Skeletal muscle cell (primary cell): ENCODE measurements around the gene GPHN.
"Not testable (repeated sequence)": the region's sequence is repeated elsewhere in the genome, so short reads cannot be mapped to it uniquely, and the experiment has no call there.

Source experiments
- DNase-seq: peaks from one replicate; pipeline ENCODE4 v3.0.0-alpha.2; 2010; ENCODE audit warnings: low read depth
- H3K4me3 ChIP-seq: 2 replicates; pipeline ENCODE4 v1.5.1; 2011; ENCODE audit warnings: low read depth, mild to moderate bottlenecking, control low read depth, low read length, moderate library complexity

GPHN gene

DNA sequence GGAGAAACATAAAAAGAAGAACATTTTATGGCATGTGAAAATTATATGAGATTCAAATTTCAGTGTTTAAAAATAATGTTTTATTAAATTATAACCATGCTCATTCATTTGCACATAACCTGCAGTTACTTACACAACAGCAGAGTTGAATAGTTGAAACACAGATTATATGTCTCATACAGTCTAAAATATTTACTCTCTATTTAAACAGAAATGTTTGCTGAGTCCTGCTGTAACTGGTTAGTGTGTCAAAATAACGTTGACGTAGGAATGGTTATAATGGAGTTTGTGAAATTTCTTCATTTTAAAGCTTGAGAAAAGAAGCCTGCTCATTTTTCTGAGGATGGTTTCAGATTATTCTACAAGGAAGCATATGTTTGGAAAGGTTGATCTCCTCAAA is 484.8 kb downstream of the GPHN start:
- H3K4me3 ChIP-seq, result no peak overlapping the region
- DNase-seq, result no peak

- H3K4me3 ChIP-seq, result no peak overlapping the region
- DNase-seq, result no peak
Observed at GRCh38 chr14:66993512-66993911, 485.6 kb downstream of the GPHN start.

- no peak overlapping the region for H3K4me3 ChIP-seq
- DNase-seq, result no peak
Observed at GRCh38 chr14:66998013-66998412, 490.1 kb downstream of the GPHN start.

DNA sequence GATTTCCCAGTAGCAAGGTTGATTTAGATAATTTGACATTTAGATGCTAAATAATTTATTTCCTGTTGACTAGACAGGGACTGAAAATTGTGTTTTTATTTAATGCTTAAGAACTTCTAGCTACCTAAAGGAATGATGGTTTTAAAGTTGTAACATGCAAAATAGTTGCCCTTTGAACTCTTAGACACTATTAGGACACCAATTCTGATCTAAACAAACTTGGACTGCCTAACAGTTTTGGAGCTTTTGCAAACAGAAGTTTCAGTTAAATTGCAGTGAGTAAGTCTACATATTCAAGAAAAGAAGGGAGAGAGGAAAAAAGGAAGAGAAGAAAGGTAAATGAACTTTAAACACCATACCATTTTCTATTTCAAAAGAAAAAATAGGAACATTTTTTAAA is 492.0 kb downstream of the GPHN start:
- H3K4me3 ChIP-seq, result no peak overlapping the region
- DNase-seq, result no peak

DNA sequence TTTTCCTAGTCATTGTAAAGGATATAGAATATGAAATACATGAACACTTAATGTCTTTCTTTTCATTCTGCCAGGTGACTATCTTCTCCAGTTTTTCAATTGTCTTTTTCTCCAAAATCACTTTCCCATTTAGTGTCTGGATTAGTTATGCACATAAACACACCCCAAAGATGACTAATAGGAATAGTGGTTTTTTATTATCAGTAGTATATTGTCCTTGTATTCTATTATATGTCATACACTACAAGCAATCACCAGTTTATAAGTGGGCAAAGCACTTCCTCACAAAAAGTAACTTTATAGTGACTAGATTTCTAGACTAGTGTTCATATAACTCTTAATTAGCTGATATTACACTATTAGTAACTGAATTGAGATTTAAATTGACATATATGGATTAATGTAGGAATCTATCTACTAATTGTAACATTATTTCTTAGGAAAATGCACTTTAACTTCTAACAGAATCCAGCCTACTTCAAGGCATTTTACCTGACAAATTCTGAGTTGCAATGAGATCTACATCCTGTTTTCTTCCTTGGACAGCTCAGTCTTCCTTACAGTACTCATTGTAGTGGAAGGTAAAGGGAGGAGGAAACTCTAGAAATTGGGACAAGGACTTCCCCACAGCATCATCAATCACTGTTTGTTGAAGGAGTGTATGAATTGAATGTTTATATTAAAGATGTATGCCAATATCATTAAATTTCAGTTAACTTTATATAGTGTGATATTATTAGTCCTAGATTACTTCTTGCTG is 495.2 kb downstream of the GPHN start:
- DNase-seq, result no peak
- no peak overlapping the region for H3K4me3 ChIP-seq

DNA sequence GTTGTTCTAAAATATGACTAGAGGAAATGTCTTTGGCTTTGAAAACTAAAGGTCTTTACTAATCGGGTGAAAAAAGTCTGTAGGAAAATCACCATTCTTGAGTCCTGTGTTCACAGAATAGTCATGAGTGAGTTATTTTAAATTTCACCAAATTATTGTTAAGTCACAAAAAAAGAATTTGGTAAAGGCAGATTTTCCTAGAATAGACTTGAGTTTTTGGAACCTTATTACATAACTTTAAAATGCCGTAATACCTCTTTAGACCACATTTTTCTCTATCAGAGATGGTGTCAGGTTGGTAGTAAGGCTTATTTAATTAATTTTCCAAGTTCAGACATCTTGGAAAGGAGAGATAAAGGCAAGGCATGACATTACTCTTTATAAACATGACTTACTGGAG is 496.6 kb downstream of the GPHN start:
- no peak for DNase-seq
- H3K4me3 ChIP-seq, result no peak overlapping the region

DNA sequence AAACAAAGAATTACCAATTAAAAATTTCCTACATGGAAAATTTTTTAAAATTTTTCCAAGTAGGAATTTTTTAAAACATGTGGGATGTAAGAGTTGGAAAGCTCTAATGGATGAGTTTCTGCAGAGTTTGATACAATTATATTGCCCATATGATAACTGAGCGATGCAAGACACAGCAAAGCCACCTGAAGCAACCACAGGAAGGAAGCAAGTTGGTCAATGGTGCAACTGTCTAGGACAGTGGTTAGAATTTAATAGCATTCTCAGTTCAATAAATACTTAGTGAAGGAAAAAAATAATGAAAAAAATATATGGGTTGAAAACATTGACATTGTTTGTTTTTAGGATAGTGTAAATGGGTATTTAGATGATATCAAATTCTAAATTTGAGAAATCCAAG is 502.7 kb downstream of the GPHN start:
- no peak for DNase-seq
- no peak overlapping the region for H3K4me3 ChIP-seq

- H3K4me3 ChIP-seq, result no peak overlapping the region
- DNase-seq, result no peak
Observed at GRCh38 chr14:67016856-67017255, 508.9 kb downstream of the GPHN start.

- no peak overlapping the region for H3K4me3 ChIP-seq
- DNase-seq, result no peak
Observed at GRCh38 chr14:67018720-67019119, 510.8 kb downstream of the GPHN start.

DNA sequence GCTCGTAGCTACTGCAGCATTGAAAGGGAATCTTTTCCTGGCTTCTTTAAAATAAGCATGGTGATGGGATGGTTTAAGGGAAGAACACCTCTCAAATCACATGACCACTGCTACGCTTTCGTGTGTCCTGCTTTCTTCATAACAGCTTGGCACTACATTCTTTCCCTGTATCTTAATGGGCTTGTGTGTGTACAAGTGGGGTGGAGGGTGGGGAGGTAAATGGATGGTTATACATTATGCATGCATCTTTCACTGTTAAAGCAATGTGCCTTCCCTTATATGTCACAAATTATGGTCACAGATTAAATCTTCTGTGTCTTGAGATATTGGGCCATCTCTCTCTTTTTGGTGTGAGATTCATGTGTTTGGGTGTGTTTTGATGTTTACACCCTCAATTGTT is 511.8 kb downstream of the GPHN start:
- no peak for DNase-seq
- no peak overlapping the region for H3K4me3 ChIP-seq

DNA sequence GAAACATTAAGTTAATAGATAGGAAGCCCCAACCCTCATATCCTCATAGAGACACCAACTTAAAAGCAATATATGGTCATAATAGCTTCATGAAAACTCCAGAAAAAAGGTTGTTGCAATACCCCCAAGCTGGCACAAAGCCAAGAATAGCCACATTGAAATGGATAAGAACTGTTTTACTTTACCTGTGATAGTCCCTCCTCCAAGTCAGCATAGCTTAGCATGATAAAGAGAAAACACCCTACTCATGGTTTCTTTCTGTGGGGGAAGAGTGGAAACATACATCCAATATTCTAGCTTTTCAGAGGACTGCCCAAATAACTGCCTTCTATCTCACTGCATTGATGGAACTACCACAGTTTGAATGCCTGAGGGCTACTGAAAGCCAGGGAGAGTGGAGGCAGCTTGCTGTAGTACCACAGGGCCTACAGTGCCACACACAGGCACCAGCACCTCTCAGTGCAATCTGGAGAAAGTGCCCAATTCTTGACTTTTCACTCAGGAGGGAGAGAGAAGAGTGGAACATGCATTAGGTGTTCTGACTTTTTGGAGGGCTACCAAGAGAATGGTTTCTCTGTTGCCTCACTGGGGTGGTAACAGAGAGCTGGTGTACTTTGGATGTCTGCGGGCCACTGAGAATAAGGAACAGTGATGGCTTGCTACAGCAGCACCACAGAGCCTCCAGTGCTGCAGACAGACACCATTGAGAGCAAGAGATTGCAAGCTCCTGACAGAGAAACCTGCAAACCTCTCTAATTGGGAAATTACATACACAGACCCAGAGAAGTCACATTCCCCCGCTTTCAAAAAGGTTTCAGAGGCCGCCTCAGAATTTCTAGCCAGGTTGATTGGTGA is 524.2 kb downstream of the GPHN start:
- no peak overlapping the region for H3K4me3 ChIP-seq
- no peak for DNase-seq

- H3K4me3 ChIP-seq, result no peak overlapping the region
Observed at GRCh38 chr14:67045440-67045839, 537.5 kb downstream of the GPHN start.

DNA sequence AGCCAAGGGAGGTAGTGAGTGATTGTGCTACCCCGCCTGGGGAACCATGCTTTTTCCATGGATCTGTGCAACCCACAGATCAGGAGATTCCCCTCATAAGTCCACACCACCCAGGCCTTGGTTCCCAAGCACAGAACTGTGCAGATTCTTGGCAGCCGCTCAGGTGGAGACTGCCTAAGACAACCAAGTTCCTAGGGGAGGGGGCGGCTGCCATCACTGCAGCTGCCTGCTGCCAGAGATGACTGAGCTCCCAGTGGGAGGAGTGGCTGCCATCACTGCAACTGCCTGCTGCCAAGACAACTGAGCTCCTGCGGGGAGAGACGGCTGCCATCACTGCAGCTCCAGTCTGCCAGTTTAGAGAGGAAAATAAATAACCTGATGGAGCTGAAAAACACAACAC is 542.9 kb downstream of the GPHN start:
- no peak overlapping the region for H3K4me3 ChIP-seq
- DNase-seq, result no peak

More at GRCh38 chr14:67045440-67045839, 537.5 kb downstream of the GPHN start:
- DNase-seq, result no peak

GRCh38 chr14:67056684-67057083 is 548.7 kb downstream of the GPHN start:
- no peak for DNase-seq
- H3K4me3 ChIP-seq, result no peak overlapping the region

DNA sequence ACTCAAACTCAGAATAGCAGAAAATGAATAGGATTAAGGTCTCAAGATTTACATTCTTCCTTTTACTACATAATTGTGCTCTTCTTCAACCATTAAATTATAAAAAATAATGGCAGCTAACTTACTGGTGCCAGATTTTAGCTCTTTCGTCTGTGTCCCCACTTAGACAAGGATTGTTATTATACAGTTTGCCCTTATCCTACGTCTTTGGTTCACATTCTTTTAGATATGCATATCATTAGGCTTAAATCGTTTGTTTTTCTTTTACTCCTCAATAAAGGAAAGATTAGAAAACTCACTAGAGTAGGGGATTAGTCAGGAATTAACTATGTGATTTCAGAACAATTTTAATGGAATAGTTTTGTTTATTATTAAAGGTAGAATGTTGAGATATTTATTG is 551.6 kb downstream of the GPHN start:
- H3K4me3 ChIP-seq, result no peak overlapping the region
- no peak for DNase-seq

DNA sequence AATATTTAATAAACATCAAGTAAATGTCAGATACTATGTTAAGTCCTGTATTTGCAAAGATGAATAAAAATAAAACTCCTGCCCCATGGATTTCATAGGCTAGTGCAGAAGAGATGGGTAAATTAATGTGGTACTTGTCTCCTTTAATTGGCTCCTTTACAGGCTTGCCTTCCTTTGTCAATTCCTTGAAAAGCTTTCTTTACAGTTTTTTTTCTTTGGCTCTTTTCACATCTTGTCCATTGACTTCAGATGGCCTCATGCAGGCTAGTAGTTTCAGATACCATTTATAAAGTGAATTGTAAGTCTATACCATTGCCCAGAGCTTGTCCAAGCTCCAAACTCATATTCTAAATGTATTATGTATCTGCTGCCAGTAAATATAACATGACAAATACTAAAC is 552.6 kb downstream of the GPHN start:
- no peak for DNase-seq
- H3K4me3 ChIP-seq, result no peak overlapping the region

GRCh38 chr14:67067070-67067814 is 559.3 kb downstream of the GPHN start:
- not testable (repeated sequence) for H3K4me3 ChIP-seq, DNase-seq

DNA sequence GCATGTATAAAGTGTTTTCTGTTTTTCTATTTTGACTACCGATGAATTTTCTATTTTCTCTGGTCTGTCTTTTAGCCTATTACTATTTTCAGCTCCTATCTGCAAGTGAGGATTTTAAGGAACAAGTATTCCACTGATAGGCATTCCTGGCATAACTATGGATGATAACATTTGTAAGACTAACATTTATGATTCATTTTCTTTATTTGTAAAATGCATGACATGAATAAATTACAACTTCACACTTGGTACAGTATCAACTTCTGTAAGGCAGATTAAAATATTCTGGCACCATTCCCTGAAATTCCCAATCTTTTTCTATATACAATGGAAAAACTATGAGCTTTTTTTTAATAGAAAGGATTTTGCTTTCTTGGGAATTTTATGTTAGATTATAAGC is 560.3 kb downstream of the GPHN start:
- DNase-seq, result no peak
- H3K4me3 ChIP-seq, result no peak overlapping the region

- no peak overlapping the region for H3K4me3 ChIP-seq
- DNase-seq, result no peak
Observed at GRCh38 chr14:67071506-67071905, 563.6 kb downstream of the GPHN start.

- no peak for DNase-seq
- H3K4me3 ChIP-seq, result no peak overlapping the region
Observed at GRCh38 chr14:67077921-67078320, 570.0 kb downstream of the GPHN start.
